ENCODE results near the gene RAB31. TPM values are rescaled to one million over a fixed set of nuclear protein-coding genes. Genes with fewer than 3 reads are reported as not detected.

The RAB31 gene
- total RNA-seq, result 51.2 TPM

GRCh38 chr18:9708057-9708433, at the start of gene RAB31:
TSS of gene RAB31 (plus strand) at chr18:9708301. CDS start at chr18:9708406, 105 bp downstream.

GRCh38 chr18:9885170-9886004, 177.3 kb downstream of the RAB31 start, which contains the start of gene TXNDC2:
TSS of gene TXNDC2 (plus strand) at chr18:9885973. CDS start at chr18:9886681, 708 bp downstream.

Small RNA genes lying within 50 kb of the gene (small RNA-seq; reads per million reads assigned to genes)
- gene RN7SL862P (not detected), gene RNA5SP449 (not detected)

Other genes starting within 250 kb of the RAB31 start
- gene RALBP1, start 232.8 kb upstream of the RAB31 start, total RNA-seq, result 32.5 TPM
- 145 TPM for gene PPP4R1, start 93.7 kb upstream of the RAB31 start, total RNA-seq
- gene TXNDC2, start 177.7 kb downstream of the RAB31 start, total RNA-seq, result not detected
- 176 TPM for gene VAPA, start 205.7 kb downstream of the RAB31 start, total RNA-seq

Measured in diencephalon (tissue), 1 donor.